ENCODE measurements around the gene XYLT1.

The XYLT1 gene

DNA sequence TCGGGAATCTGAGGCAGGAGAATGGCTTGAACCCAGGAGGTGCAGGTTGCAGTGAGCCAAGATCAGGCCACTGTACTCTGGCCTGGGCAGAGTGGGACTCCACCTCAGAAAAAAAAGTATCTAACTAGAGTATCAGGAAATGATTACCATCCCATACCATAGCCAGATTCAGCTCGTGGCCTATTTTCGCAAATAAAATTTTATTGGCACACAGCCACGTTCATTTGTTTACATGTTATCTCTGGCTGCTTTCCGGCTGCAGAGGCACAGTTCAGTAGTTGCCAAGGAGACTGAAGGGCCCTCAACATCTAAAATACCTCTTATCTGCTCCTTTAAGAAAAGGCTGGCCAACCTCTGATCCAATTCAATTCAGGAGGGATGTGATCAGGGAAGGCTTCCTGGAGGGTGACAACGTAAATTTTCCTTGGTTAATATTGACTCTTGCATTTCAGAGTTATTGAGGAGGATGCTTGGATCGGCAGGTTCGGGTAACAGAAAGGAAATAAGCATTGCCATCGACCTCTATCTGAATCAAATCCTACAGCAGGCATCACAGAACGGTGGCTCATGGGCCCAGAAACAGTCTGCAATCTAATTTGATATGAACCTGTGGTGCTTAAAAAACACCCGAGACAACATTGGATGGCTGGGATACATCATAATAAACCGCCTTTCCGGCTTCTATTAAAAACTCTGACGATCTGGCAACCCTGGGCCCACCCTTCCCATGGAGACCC is 73.8 kb downstream of the XYLT1 start:
- no peak overlapping the region for H3K4me3 ChIP-seq (ENCODE audit: low read depth, low read length)
- DNase-seq (ENCODE audit: low read depth): no peak
- TF ChIP-seq, protein P1, sequence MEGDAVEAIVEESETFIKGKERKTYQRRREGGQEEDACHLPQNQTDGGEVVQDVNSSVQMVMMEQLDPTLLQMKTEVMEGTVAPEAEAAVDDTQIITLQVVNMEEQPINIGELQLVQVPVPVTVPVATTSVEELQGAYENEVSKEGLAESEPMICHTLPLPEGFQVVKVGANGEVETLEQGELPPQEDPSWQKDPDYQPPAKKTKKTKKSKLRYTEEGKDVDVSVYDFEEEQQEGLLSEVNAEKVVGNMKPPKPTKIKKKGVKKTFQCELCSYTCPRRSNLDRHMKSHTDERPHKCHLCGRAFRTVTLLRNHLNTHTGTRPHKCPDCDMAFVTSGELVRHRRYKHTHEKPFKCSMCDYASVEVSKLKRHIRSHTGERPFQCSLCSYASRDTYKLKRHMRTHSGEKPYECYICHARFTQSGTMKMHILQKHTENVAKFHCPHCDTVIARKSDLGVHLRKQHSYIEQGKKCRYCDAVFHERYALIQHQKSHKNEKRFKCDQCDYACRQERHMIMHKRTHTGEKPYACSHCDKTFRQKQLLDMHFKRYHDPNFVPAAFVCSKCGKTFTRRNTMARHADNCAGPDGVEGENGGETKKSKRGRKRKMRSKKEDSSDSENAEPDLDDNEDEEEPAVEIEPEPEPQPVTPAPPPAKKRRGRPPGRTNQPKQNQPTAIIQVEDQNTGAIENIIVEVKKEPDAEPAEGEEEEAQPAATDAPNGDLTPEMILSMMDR (IDR thresholded peaks at IDR 0.05; ENCODE audit: low read depth, low read length, missing control alignments): no peak

DNA sequence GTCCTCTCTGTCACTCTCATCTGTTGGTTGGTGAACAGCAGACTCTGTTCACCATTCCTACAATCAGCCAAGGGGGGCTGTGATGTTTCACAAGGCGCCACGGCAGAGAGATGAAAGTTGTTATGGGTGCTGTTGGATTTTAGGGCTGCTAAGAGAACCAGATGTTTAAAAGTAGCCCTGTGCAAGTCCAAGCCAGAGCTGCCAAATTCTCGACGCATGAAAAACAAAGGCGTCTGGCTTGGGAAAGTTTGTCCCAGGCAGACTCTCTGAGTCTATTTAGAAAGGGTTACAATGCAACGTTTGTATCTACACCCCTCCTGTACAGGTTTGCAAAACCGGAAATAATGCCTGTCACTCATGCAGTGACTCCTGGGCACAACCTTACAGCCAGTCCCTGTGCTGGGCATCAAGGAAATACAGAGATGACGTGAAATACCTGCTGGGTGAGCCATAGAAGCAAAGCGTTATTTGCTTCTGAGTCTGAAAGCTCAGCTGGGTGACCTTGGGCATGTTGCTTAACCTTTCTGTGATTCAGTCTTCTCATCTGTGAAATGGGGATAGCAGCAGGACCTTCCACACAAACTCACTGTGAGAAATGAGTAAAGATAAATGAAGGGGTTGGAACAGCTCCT is 74.8 kb downstream of the XYLT1 start:
- no peak overlapping the region for H3K4me3 ChIP-seq (ENCODE audit: low read depth, low read length)
- DNase-seq (ENCODE audit: low read depth): no peak
- TF ChIP-seq, protein P1 (IDR thresholded peaks at IDR 0.05; ENCODE audit: low read depth, low read length, missing control alignments): no peak

DNA sequence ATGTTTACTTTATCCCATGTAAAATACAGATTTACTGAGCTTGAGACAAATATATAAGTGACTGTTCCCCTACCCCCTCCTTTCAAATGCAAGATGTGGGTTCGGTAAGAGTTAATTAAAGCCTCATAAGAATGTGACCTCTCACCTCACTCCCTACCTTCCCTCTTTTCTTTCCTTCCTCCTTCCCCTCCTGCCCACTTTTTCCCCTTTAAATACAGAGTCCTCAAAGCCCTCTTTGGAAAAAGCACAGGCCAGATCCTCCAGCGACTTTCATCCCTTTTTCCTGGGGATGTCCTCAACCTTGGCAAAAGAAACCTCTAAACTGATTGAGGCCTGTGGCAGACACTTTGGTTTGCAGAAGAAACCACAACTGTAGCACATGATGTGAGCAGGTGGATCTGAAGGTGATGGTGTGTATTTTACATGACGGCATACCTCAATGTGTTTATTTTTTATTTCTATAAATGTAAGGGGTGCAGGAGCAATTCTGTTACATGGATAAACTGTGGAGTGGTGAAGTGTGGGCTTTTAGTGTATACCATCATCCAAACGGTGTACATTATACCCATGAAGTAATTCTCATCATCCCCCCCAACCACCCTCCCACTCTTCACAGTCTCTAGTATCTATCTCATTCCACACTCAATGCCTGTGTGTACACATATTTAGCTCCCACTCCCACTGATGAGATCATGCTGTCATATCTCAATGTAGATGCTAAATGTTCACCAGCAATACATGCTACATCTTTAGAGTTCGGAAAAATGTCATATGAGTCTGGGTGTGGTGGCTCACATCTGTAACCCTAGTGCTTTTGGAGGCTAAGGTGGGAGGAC is 77.7 kb downstream of the XYLT1 start:
- no peak overlapping the region for H3K4me3 ChIP-seq (ENCODE audit: low read depth, low read length)
- TF ChIP-seq, protein P1 (IDR thresholded peaks at IDR 0.05; ENCODE audit: low read depth, low read length, missing control alignments): no peak
- no peak for DNase-seq (ENCODE audit: low read depth)

DNA sequence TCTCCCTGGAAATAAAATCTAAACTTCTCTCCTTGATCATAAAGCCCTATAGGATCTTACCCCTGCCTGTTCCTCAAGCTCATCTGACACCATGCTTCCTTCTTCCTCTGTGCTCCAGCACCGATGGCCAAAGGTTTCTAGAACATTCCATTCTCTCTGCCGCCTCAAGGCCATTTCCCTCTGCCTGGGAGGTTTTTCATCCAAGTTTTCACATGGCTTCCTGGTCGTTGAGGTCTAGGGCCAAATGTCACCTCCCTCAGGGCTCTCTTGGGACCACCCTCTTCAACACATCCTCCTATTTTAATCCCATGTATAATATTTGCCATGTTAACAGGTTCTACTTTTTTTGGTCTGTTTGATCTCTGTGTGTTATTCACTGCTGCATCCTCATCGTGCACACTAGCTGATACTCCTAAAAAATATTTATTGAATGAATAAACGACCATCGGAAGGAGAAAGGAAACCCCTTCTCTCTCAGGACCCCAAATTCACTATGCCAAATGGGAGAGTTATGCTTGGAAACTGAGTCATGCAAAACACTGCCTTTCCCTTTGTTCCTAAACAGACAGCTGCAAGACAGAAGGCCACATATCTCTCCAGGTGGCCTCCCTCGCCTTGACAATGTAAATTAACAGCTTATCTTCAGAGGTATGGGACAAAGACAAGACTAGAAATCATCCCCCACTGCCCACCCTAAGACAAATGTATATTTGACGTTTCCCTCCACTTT is 78.5 kb downstream of the XYLT1 start:
- DNase-seq (ENCODE audit: low read depth): no peak
- no peak overlapping the region for H3K4me3 ChIP-seq (ENCODE audit: low read depth, low read length)
- TF ChIP-seq, protein P1 (IDR thresholded peaks at IDR 0.05; ENCODE audit: low read depth, low read length, missing control alignments): no peak

DNA sequence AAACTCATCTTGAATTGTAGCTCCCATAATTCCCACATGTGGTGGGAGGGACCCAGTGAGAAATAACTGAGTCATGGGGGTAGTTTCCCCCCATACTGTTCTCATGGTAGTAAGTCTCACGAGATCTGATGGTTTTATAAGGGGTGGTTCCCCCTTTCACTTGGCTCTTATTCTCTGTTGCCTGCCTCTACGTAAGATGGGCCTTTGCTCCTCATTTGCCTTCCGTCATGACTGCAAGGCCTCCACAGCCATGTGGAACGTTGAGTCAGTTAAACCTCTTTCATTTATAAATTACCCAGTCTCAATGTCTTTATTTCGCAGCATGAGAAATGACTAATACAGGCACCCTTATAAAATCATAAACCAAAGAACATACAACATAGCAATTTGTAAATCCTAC is 79.0 kb downstream of the XYLT1 start:
- TF ChIP-seq, protein P1 (IDR thresholded peaks at IDR 0.05; ENCODE audit: low read depth, low read length, missing control alignments): no peak
- no peak for DNase-seq (ENCODE audit: low read depth)

DNA sequence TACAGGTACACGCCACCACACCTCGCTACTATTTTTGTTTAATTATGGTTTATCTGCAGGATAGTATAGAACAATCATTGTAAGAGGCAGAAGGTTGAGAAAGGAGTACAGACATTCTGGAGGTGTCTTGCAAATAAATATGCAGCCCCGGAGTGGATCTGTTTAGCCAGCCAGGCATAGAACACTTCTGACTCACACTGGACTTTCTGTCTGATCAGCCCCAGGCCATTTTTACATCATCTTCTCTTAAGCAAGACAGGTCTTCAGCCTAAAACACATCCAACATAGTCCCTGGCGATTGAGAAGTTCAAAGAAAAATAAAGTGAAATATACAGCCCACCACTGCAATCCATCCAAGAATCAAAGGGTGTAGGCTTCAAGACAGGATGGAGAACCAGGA is 81.4 kb downstream of the XYLT1 start:
- DNase-seq (ENCODE audit: low read depth): no peak
- TF ChIP-seq, protein P1 (IDR thresholded peaks at IDR 0.05; ENCODE audit: low read depth, low read length, missing control alignments): no peak
- H3K4me3 ChIP-seq (ENCODE audit: low read depth, low read length): no peak overlapping the region

More for the DNA sequence above, 79.0 kb downstream of the XYLT1 start:
- H3K4me3 ChIP-seq (ENCODE audit: low read depth, low read length): no peak overlapping the region
